GM12874 (cell line): ENCODE data around the gene TMED4.

Experiments
- TF ChIP-seq, protein P1 (sequence below): IDR thresholded peaks from 2 replicates; pipeline ENCODE4 v1.5.1; 2011; ENCODE audit warnings: low read depth, mild to moderate bottlenecking, control low read depth, low read length, moderate library complexity; ENCODE audit not compliant: insufficient read depth

TMED4 gene

DNA sequence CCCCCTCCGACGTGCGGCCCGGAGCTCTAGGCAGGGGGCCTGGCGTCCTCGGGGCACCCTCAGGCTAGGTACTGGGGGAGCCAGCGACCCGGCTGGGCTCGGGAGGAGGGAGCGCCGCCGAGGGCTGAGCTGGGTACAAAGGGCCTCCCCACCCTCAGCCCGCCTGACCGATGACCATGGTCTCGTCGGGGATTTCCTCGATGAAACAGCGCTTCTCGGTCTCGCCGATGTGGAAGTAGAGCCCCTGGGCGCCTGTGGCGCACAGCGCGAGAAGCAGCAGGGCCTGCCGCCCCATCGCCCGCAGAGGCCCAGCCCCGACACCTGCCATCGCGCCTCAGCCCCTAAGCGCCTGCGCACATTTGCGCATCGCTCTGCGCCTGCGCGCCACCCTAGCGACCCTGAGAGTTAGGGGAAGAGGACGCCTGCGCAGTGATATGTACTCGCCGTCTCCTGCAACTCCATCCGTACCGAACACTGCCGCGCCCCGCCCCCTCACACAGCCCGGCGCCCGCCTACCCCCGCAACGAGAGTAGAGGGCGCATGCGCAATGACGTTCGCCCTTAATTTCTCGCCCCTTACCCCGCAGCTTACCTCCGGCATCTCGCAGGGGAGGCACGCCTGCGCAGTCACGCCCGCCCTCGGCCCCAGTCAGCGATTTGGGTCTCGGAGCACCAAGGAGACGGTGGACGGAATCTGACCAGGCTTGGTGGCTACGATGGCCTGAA is at the start of gene TMED4:
Gene TMED4 (minus strand): TSS at position 353 of the 725 bp plus-strand sequence. CDS start 25 bp downstream, at position 328.
- TF ChIP-seq, protein P1, sequence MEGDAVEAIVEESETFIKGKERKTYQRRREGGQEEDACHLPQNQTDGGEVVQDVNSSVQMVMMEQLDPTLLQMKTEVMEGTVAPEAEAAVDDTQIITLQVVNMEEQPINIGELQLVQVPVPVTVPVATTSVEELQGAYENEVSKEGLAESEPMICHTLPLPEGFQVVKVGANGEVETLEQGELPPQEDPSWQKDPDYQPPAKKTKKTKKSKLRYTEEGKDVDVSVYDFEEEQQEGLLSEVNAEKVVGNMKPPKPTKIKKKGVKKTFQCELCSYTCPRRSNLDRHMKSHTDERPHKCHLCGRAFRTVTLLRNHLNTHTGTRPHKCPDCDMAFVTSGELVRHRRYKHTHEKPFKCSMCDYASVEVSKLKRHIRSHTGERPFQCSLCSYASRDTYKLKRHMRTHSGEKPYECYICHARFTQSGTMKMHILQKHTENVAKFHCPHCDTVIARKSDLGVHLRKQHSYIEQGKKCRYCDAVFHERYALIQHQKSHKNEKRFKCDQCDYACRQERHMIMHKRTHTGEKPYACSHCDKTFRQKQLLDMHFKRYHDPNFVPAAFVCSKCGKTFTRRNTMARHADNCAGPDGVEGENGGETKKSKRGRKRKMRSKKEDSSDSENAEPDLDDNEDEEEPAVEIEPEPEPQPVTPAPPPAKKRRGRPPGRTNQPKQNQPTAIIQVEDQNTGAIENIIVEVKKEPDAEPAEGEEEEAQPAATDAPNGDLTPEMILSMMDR, result no peak

DNA sequence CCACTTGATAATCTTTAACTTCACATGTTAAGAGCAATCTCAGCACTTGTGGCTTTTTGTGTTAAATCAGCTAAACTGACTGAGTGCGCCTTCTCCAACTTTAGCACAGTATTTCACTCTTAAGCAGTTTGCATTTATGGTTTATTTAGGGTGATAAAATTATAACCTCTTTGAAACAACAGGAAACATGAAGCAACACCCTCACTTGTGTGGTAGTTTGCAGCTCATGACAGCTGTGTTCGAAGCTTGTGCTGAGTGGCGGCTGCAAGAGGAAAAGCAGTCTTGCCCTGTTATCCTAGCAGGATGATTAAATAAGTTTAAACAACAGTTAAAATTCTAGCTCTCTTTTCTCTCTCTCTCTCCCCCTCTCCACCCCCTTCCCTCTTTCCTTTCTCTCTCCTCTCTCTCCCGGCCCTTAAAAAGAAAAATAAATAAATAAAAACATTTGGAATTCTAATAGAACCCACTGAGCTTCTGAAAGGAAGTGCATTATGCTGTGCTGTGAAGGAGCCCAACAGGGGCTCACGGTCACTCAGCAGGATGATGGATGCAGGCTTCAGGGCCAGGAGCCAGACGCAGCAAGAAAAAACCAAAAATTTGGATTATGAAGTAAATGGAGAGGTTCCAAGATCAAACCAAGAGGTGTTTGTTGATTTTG is 49.6 kb upstream of the TMED4 start:
- TF ChIP-seq, protein P1, result no peak

DNA sequence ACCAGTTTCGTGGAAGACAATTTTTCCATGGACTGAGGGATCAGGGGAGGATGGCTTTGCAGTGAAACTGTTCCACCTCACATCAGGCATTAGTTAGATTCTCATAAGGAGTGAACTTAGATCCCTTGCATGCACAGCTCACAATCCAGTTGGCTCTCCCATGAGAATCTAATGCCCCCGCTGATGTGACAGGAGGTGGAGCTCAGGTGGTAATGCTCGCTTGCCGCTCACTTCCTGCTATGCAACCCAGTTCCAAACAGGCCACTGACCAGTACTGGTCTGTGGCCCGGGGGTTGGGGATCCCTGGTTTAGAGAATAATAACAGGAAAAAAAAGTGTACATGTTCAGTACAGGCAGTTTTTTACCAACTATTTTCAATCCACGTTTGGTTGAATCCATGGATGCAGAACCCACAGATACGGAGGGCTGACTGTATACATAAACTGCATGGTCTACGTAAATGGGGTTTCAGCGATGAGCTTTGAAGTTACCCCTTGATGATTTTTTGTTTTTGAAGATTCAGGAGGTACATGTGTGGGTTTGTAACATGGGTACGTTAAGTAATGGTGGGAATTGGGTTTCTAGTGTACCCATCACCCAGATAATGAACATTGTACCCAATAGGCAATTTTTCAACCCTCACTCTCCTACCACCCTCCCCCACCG is 48.9 kb upstream of the TMED4 start:
- TF ChIP-seq, protein P1, result no peak

DNA sequence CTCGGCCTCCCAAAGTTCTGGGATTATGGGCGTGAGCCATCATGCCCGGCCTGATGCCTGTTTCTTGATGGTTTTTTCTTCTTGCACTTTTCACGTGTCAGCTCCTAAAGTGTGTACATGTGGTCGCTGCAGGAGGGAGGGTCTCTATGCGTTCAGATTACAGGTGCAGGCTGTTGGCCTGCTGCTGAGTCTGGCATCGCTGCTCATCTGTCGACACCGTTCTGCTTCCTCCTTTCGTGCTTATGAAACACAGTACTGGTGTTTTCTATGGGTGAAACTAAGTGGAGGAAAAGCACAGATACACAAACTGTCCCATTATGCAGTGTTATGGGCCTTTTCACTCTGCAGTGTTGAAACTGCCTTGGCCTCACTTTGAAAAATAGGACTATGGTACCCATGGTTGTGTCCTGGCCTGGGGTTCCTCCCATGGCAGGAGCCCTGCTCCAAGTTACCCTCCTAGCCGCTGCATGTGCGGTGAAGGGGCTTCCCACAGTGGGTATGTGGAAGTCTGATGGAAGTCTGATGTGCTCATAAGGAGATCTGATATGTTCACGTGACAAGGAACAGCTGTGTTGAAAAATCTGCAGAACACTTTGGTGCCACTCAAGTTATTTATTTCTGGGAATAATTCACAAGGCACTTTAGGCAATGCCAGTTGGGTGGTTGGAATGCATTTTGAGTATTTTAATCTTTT is 47.9 kb upstream of the TMED4 start:
- TF ChIP-seq, protein P1, result no peak

DNA sequence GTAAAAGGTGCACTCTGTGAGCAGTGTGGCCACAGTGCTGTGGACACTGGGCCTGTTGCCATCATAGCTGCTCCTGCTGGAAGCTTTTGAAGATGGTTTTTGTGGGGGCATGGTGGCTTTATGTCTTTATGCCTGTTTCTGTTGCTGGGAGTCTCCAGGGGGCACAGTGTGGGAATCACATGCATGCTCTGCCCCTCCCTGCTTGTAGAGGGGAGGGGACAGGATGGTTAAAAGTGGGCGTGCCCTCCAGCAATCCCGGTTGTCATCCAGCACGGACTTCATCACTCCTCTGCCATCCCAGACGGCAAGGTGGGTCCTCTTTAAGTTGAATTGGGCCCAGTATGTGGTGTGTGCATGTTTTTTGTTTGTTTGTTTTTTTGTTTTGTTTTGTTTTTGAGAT is 44.6 kb upstream of the TMED4 start:
- TF ChIP-seq, protein P1, result no peak

DNA sequence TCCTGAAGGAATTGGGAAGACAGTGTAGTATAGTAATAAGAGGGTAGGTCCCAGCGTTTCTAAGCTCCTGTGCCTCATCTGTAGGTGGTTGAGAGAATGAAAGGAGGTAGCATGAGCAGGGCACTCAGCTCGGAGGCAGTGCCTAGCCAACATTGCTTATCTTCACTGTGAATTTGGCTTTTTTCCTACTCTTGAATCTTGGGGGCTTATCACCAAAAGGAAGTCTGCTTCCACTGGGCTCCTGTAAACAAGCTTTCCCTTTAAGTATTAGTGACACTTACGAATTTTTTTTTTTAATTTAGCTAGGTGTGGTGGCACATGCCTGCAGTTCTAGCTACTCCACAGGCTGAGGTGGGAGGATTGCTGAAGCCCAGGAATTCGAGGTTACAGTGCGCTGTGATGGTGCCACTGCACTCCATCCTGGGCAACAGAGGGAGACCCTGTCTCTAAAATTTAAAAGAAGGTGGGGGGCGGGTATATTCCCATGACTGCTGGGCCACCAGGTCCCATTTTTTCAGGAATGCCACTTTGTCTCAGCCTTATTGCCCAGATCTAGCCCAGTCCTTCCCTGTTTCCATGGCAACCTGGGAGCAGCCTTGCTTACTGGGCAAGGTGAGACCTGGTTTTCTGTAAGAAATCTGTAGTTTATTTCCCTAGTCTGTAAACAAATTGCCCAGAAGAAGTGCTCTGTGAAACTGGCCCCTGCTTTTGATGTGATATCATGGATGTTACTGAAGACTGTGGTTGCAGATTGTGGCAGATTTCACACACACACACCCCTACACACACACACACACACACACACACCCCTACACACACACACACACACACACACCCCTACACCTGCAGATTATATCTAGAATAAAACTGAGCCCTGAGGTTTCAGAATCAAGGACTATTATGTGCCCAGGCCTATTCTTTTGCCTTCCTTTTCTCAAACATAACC is 43.8 kb upstream of the TMED4 start:
- TF ChIP-seq, protein P1, result no peak
